Smooth muscle cell (in vitro differentiated cells): ENCODE data around the gene CENATAC. TPM values are rescaled to one million over a fixed set of nuclear protein-coding genes. Genes with fewer than 3 reads are reported as not detected.
"Not testable (repeated sequence)": the region's sequence is repeated elsewhere in the genome, so short reads cannot be mapped to it uniquely, and the experiment has no call there.

ENCODE experiments used
- DNase-seq: peaks from one replicate; lab custom pipeline; 2025; ENCODE audit not compliant: unreplicated experiment; lab: John Stamatoyannopoulos, UW
- H2AFZ ChIP-seq: fragments of 200-600 bp; sonication (generic); 2 replicates; pipeline ENCODE4 v1.6.0; 2016; ENCODE audit warnings: antibody characterized with exemption, low read depth, mild to moderate bottlenecking
- H3F3A ChIP-seq: fragments of 200-600 bp; sonication (generic); 2 replicates; pipeline ENCODE4 v1.6.0; 2017; ENCODE audit warnings: antibody characterized with exemption, low read depth
- H3K27ac ChIP-seq: fragments of 200-600 bp; sonication (generic); 2 replicates; pipeline ENCODE4 v1.5.1; 2016; ENCODE audit warnings: low read depth, mild to moderate bottlenecking
- H3K27me3 ChIP-seq: fragments of 200-600 bp; sonication (generic); 2 replicates; pipeline ENCODE4 v1.6.1; 2016; ENCODE audit warnings: low read depth, mild to moderate bottlenecking
- H3K36me3 ChIP-seq: fragments of 200-600 bp; sonication (generic); 2 replicates; pipeline ENCODE4 v1.5.1; 2016; ENCODE audit warnings: low read depth
- H3K4me1 ChIP-seq: fragments of 200-600 bp; sonication (generic); 2 replicates; pipeline ENCODE4 v1.5.1; 2016; ENCODE audit warnings: low read depth
- H3K4me2 ChIP-seq: fragments of 200-600 bp; sonication (generic); 2 replicates; pipeline ENCODE4 v1.6.0; 2016; ENCODE audit warnings: mild to moderate bottlenecking
- H3K4me3 ChIP-seq: fragments of 200-600 bp; sonication (generic); 2 replicates; pipeline ENCODE4 v1.5.1; 2016; ENCODE audit warnings: mild to moderate bottlenecking
- H3K79me2 ChIP-seq: fragments of 200-600 bp; sonication (generic); 2 replicates; pipeline ENCODE4 v1.6.0; 2016; ENCODE audit warnings: low read depth, mild to moderate bottlenecking
- H3K9ac ChIP-seq: fragments of 200-600 bp; sonication (generic); 2 replicates; pipeline ENCODE4 v1.6.0; 2016; ENCODE audit warnings: low read depth
- H3K9me3 ChIP-seq: fragments of 200-600 bp; sonication (generic); replicated peaks from 2 replicates; pipeline ENCODE4 v1.5.1; 2016; ENCODE audit warnings: low read depth
- H4K20me1 ChIP-seq: fragments of 200-600 bp; sonication (generic); 2 replicates; pipeline ENCODE4 v1.6.0; 2016; ENCODE audit warnings: low read depth
- WGBS: methylation state at CpG from one replicate; pipeline ENCODE4 v1.1.7; 2016; ENCODE audit warnings: low lambda C conversion rate; 5-methylcytosine and 5-hydroxymethylcytosine counted together
- polyA plus RNA-seq: library from polyadenylated mRNA; unstranded; fragments of >200 nt; fragmentation: Nextera tagmentation; extraction: Ambion mirVana; gene quantifications from 2 replicates; pipeline ENCODE4 v1.2.1, GENCODE V29; 2016
- total RNA-seq: library from RNA; depleted of rRNA; stranded (reverse); fragments of >200 nt; gene quantifications from 2 replicates; pipeline ENCODE4 v1.2.3, GENCODE V29; 2014
- TF ChIP-seq, protein P1 (sequence below): fragments of 200-600 bp; sonication (generic); IDR thresholded peaks from 2 replicates; pipeline ENCODE4 v1.5.1; 2017; ENCODE audit warnings: borderline replicate concordance, mild to moderate bottlenecking, antibody characterized with exemption; ENCODE audit not compliant: insufficient read depth, poor library complexity, severe bottlenecking

Gene CENATAC
- total and polyA plus RNA-seq, 2 experiments from 2014 or later: 5.3 to 17.8 TPM

DNA sequence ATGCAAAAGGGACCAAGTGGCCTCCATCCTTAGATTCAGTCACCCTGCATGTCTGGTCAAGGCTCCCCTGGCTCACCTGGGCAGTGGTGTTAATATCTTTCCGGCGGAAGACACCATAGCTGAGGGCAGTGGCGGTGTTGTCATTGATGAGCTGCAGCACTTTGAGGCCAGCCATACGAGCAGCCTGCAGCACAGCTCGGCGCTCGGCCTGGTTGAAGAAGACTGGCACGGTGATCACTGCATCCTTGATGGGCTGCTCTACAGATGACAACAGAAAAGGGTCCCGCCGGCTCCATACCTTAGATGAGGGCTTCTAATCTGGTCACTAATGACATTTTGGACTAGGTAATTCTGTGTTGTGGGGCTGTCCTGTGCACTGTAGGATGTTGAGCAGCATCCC is 56.5 kb downstream of the CENATAC start:
- 98% methylated on average over 10 of the region's 10 CpGs for whole genome bisulfite sequencing
- no peaks in the 10 kb centered on the region for H3F3A ChIP-seq
- peaks cover 14% of the 10 kb centered on the region for H4K20me1 ChIP-seq
- H3K4me1 ChIP-seq: peaks cover 15% of the 10 kb centered on the region
- H3K27me3 ChIP-seq: no peaks in the 10 kb centered on the region
- H3K27ac ChIP-seq: no peak overlapping the region
- no peak overlapping the region for H3K4me3 ChIP-seq
- DNase-seq: no peak
- H3K9ac ChIP-seq: no peak overlapping the region
- H3K36me3 ChIP-seq: peaks cover 10% of the 10 kb centered on the region
- peaks cover 21% of the 10 kb centered on the region for H3K79me2 ChIP-seq
- H2AFZ ChIP-seq: no peak overlapping the region
- H3K9me3 ChIP-seq: no peaks in the 10 kb centered on the region
- TF ChIP-seq, protein P1, sequence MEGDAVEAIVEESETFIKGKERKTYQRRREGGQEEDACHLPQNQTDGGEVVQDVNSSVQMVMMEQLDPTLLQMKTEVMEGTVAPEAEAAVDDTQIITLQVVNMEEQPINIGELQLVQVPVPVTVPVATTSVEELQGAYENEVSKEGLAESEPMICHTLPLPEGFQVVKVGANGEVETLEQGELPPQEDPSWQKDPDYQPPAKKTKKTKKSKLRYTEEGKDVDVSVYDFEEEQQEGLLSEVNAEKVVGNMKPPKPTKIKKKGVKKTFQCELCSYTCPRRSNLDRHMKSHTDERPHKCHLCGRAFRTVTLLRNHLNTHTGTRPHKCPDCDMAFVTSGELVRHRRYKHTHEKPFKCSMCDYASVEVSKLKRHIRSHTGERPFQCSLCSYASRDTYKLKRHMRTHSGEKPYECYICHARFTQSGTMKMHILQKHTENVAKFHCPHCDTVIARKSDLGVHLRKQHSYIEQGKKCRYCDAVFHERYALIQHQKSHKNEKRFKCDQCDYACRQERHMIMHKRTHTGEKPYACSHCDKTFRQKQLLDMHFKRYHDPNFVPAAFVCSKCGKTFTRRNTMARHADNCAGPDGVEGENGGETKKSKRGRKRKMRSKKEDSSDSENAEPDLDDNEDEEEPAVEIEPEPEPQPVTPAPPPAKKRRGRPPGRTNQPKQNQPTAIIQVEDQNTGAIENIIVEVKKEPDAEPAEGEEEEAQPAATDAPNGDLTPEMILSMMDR: no peak
- H3K4me2 ChIP-seq: no peak overlapping the region

DNA sequence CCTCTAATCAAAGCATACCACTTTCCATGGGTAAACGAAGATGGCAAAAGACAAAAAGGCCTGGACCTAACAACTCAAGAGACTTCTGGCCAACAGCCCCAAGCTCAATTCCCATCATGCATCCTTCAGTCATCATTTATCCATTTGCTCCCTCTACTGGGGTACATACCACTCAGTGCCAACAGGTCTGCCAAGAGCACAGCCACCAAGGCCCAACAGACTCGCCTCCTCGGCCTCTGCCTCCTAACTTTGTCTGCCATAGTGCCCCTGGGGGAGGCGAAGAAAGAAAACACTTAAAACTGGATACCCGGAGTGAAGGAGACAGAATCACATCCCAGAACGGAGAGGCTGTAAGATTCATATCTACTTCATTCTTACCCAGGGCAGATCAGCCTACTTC is 58.0 kb downstream of the CENATAC start:
- 66% methylated on average over 6 of the region's 6 CpGs for WGBS
- H3F3A ChIP-seq: no peaks in the 10 kb centered on the region
- H3K27me3 ChIP-seq: no peaks in the 10 kb centered on the region
- peak overlapping the region; percentile 97 for H3K4me2 ChIP-seq
- H3K9me3 ChIP-seq: no peaks in the 10 kb centered on the region
- H3K27ac ChIP-seq: peak overlapping the region; percentile 65
- no peak overlapping the region for H2AFZ ChIP-seq
- H3K4me1 ChIP-seq: peaks cover 15% of the 10 kb centered on the region
- peaks cover 2% of the 10 kb centered on the region for H3K36me3 ChIP-seq
- DNase-seq: no peak
- H4K20me1 ChIP-seq: peaks cover 14% of the 10 kb centered on the region
- H3K9ac ChIP-seq: peak overlapping the region; percentile 95
- peaks cover 25% of the 10 kb centered on the region for H3K79me2 ChIP-seq
- TF ChIP-seq, protein P1: peak; percentile 9
- H3K4me3 ChIP-seq: peak overlapping the region; percentile 68

DNA sequence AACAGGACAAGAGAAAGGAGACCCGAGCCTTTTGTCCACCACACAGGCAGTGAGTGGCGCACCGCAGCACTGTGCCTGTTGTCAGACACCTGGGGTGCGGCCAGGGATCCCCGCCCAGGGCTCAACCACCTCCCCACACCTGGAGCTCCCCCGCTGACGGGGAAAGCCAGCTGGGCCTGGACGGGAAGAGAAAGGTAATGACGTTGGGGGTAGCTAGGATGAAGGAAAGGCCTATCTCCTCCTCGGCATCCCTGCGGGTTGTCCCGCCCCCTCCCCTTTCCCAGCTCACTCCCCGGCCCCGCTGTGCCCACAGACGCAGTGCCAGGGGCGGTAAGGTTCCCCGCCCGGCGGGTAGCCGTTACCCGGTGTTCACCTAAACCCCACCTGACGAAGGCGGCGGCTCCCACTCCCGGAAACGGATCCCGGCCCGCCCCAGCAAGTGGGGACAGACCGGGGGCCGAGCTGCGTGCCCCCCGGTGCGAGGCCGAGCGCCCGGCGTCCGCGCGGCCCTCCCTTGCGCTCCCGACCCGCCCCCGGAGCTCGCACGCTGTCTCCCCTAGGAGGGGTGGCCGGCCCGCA is 58.6 kb downstream of the CENATAC start:
- peak overlapping the region; percentile 68 for H3K4me3 ChIP-seq
- H3K27me3 ChIP-seq: no peaks in the 10 kb centered on the region
- H3F3A ChIP-seq: no peaks in the 10 kb centered on the region
- peak overlapping the region; percentile 97 for H3K4me2 ChIP-seq
- H4K20me1 ChIP-seq: peaks cover 14% of the 10 kb centered on the region
- TF ChIP-seq, protein P1: peak; percentile 5
- WGBS: under 1% methylated on average over 13 of the region's 48 CpGs
- H3K9me3 ChIP-seq: no peaks in the 10 kb centered on the region
- H2AFZ ChIP-seq: peak overlapping the region; percentile 59
- H3K9ac ChIP-seq: peak overlapping the region; percentile 95
- H3K27ac ChIP-seq: peak overlapping the region; percentile 65
- peaks cover 25% of the 10 kb centered on the region for H3K79me2 ChIP-seq
- H3K4me1 ChIP-seq: peaks cover 15% of the 10 kb centered on the region
- H3K36me3 ChIP-seq: no peaks in the 10 kb centered on the region
- no peak for DNase-seq

DNA sequence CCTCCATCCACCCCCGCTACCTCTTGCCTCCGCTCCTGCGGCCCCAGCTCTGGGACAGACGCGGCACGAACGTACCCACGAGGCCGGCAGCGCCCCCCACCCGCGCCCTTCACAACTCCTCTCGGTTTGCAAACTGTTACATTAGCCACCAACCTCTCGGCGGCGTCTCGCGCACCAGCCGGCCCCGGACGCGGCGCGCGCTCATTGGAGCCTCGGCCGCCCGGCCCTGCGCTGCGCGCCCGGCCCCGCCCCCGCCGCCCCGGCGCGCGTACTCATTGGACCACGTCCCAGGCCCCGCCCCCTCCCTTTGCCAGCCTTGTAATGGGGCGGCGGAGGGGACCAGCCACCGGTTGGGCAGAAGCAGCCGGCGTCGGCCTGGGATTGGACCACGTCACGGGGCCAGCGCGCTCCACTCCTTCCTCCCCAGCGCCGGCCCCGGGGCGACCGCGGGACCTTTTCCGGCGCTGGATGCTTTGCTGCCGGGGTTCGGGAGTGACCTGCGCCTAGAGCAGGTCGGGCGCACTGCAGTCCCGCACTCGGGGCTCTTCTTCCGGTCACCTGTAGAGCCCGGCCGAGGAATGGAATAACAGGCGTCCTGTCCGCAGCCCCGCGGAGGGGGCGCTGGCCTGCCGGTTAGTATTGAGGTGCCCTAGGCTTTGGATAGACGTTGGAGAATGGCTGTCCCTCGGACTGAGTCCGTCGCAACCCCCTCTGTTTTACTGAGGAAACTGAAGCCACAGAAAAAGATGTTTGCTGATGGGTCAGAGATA is 59.2 kb downstream of the CENATAC start, which contains the start of gene HYOU1:
Gene HYOU1, minus strand, starts transcription at position 206 of the 770 bp plus-strand sequence. CDS start 1,045 bp downstream, outside the sequence.
- no peaks in the 10 kb centered on the region for H3F3A ChIP-seq
- peak within 1 kb of the TSS; percentile 97 for H3K4me2 ChIP-seq
- H3K79me2 ChIP-seq: peaks cover 27% of the 10 kb centered on the region
- WGBS: under 1% methylated on average over 57 of the region's 79 CpGs
- H2AFZ ChIP-seq: peak within 1 kb of the TSS; percentile 62
- peak; percentile 96 for DNase-seq
- no peaks in the 10 kb centered on the region for H3K36me3 ChIP-seq
- TF ChIP-seq, protein P1: no peak
- H3K4me3 ChIP-seq: peak within 1 kb of the TSS; percentile 68
- peak within 1 kb of the TSS; percentile 65 for H3K27ac ChIP-seq
- H3K27me3 ChIP-seq: no peaks in the 10 kb centered on the region
- peaks cover 14% of the 10 kb centered on the region for H4K20me1 ChIP-seq
- peaks cover 15% of the 10 kb centered on the region for H3K4me1 ChIP-seq
- H3K9me3 ChIP-seq: no peaks in the 10 kb centered on the region
- H3K9ac ChIP-seq: peak within 1 kb of the TSS; percentile 95

DNA sequence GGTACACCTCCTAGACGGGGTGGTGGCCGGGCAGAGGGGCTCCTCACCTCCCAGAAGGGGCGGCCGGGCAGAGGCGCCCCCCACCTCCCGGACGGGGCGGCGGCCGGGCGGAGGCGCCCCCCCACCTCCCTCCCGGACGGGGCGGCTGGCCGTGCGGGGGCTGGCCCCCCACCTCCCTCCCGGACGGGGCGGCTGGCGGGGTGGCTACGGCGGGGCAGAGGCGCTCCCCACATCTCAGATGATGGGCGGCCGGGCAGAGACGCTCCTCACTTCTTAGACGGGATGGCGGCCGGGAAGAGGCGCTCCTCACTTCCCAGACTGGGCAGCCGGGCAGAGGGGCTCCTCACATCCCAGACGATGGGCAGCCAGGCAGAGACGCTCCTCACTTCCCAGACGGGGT is 61.2 kb downstream of the CENATAC start:
- not testable (repeated sequence) for H3K9me3 ChIP-seq, H2AFZ ChIP-seq, H3K27me3 ChIP-seq, H3K9ac ChIP-seq, H3K4me3 ChIP-seq, H3F3A ChIP-seq, DNase-seq, H3K36me3 ChIP-seq, H3K27ac ChIP-seq, H3K4me2 ChIP-seq
- peaks cover 15% of the 10 kb centered on the region for H3K4me1 ChIP-seq
- H4K20me1 ChIP-seq: peaks cover 14% of the 10 kb centered on the region
- peaks cover 28% of the 10 kb centered on the region for H3K79me2 ChIP-seq
- WGBS: 92% methylated on average over 2 of the region's 35 CpGs
